K562 (cell line): ENCODE results near the gene NHSL2. TPM values are rescaled to one million over a fixed set of nuclear protein-coding genes. Genes with fewer than 3 reads are reported as not detected.

Source experiments
- ATAC-seq: fragments of 200-7000 bp; cut with Tn5 transposase; 3 replicates; pipeline ENCODE4 v1.9.1; 2020; ENCODE audit warnings: moderate library complexity
- BruUV-seq: library from RNA; stranded (reverse); fragments of 400-500 nt; replicated peaks from 2 replicates; lab custom pipeline; 2021; lab: Mats Ljungman, UMichigan
- CTCF ChIA-PET: fragments of 300-600 bp; formaldehyde crosslinking; extraction: SDS; loops from one replicate; lab custom pipeline; 2021; ENCODE audit warnings: low intra/inter-chr PET ratio; lab: Yijun Ruan, JAX
- POLR2A ChIA-PET: fragments of 300-600, 350-650 bp; sonication (Branson Sonifier 250); formaldehyde crosslinking; extraction: SDS; loops from one replicate; lab custom pipeline; 2021; ENCODE audit warnings: antibody characterized with exemption, inconsistent platforms; lab: Yijun Ruan, JAX
- DNase-seq, 4 experiments: peaks; one replicate each; pipeline versions ENCODE4 v3.0.0 to v3.0.0-alpha.2; 2011 to 2018; ENCODE audit warnings: low spot score in 3 of 4, mixed read lengths in 3 of 4; ENCODE audit errors: extremely low read depth in 1 of 4
- FAIRE-seq: peaks from 2 replicates; lab custom pipeline; 2011; peaks lifted over from hg19 to GRCh38; lab: Jason Lieb, UNC
- H2AFZ ChIP-seq: 2 replicates; pipeline ENCODE4 v1.6.0; 2011; ENCODE audit warnings: low read depth, low read length, control low read depth, inconsistent platforms
- H3K27ac ChIP-seq: fragments of 200-600 bp; 3 replicates; pipeline ENCODE4 v1.8.0; 2011; ENCODE audit warnings: low read depth, mild to moderate bottlenecking, control low read depth, inconsistent platforms, low read length, moderate library complexity, mixed read lengths; ENCODE audit errors: extremely low read depth
- H3K27me3 ChIP-seq, 2 experiments: fragments of 300-600 bp in 1 of 2; 2 replicates in 1 of 2; 3 replicates in 1 of 2; pipeline versions ENCODE4 v1.6.0 to v1.8.0; 2011; ENCODE audit warnings: inconsistent platforms in 2 of 2, low read length in 2 of 2, mild to moderate bottlenecking in 1 of 2, mixed read lengths in 1 of 2, moderate library complexity in 1 of 2; ENCODE audit not compliant: control insufficient read depth in 2 of 2, insufficient read depth in 2 of 2
- H3K36me3 ChIP-seq: fragments of 300-600 bp; 3 replicates; pipeline ENCODE4 v1.8.0; 2011; ENCODE audit warnings: mild to moderate bottlenecking, low read length, inconsistent platforms; ENCODE audit not compliant: control insufficient read depth, insufficient read depth
- H3K4me1 ChIP-seq, 2 experiments: fragments of 200-600 bp in 1 of 2; replicated peaks in 1 of 2; 2 replicates in 1 of 2; 3 replicates in 1 of 2; pipeline versions ENCODE4 v1.5.1 to v1.8.0; 2011; ENCODE audit warnings: inconsistent platforms in 2 of 2, low read length in 2 of 2, mild to moderate bottlenecking in 1 of 2, mixed read lengths in 1 of 2, moderate library complexity in 1 of 2; ENCODE audit not compliant: control insufficient read depth in 2 of 2, insufficient read depth in 2 of 2
- H3K4me2 ChIP-seq: 2 replicates; pipeline ENCODE4 v1.6.1; 2011; ENCODE audit warnings: low read length, control low read depth, inconsistent platforms, mixed read lengths; ENCODE audit not compliant: insufficient read depth
- H3K4me3 ChIP-seq: fragments of 200-600 bp; sonication (generic), shearing (Covaris generic); 2 replicates; pipeline ENCODE4 v1.5.1; 2016; ENCODE audit warnings: control low read depth, inconsistent platforms
- H3K79me2 ChIP-seq: fragments of 200-600 bp; 3 replicates; pipeline ENCODE4 v1.8.0; 2011; ENCODE audit warnings: low read length, inconsistent platforms; ENCODE audit not compliant: control insufficient read depth, insufficient read depth
- H3K9ac ChIP-seq, 2 experiments: 2 replicates each; pipeline versions ENCODE4 v1.6.0 to v1.6.1; 2011; ENCODE audit warnings: low read depth in 2 of 2, low read length in 2 of 2, control low read depth in 1 of 2, inconsistent platforms in 1 of 2, mild to moderate bottlenecking in 1 of 2, mixed read lengths in 1 of 2; ENCODE audit not compliant: insufficient read depth in 1 of 2
- H3K9me1 ChIP-seq: one replicate; pipeline ENCODE4 v1.6.0; 2011; ENCODE audit warnings: inconsistent platforms, mild to moderate bottlenecking, low read length, moderate library complexity; ENCODE audit not compliant: control insufficient read depth, insufficient read depth
- H3K9me3 ChIP-seq: replicated peaks from 2 replicates; pipeline ENCODE4 v1.5.1; 2011; ENCODE audit warnings: low read depth, low read length, inconsistent platforms; ENCODE audit not compliant: control insufficient read depth, insufficient read depth
- H4K20me1 ChIP-seq: replicated peaks from 2 replicates; pipeline ENCODE4 v1.6.1; 2011; ENCODE audit warnings: low read length, inconsistent platforms, mixed read lengths; ENCODE audit not compliant: control insufficient read depth, insufficient read depth
- CEBPB ChIP-seq: fragments of 450-650 bp; IDR thresholded peaks from 2 replicates; pipeline ENCODE4 v1.6.1; 2016; ENCODE audit warnings: missing genetic modification characterization, missing compliant biosample characterization
- CEBPG ChIP-seq, 3 experiments: fragments of 200-800 bp in 1 of 3; sonication (Bioruptor generic) in 1 of 3; sonication (generic) in 1 of 3; formaldehyde crosslinking in 1 of 3; IDR thresholded peaks in 2 of 3; conservative IDR thresholded peaks in 1 of 3; 2 replicates each; pipeline versions ENCODE4 v1.6.1 to v1.8.0; 2016 to 2022; ENCODE audit warnings: missing compliant biosample characterization in 2 of 3, missing genetic modification characterization in 2 of 3, mild to moderate bottlenecking in 1 of 3, missing genetic modification reagents in 1 of 3
- COPS2 ChIP-seq: fragments of 450-650 bp; conservative IDR thresholded peaks from 2 replicates; pipeline ENCODE4 v1.6.1; 2016; ENCODE audit warnings: mild to moderate bottlenecking, moderate library complexity
- ELF2 ChIP-seq: fragments of 250-450 bp; sonication (Bioruptor Pico); IDR thresholded peaks from 2 replicates; pipeline ENCODE4 v1.5.0; 2021; ENCODE audit warnings: mild to moderate bottlenecking
- NUFIP1 ChIP-seq: fragments of 450-650 bp; IDR thresholded peaks from 2 replicates; pipeline ENCODE4 v1.6.1; 2018; ENCODE audit not compliant: partially characterized antibody
- RBM25 ChIP-seq: fragments of 200-400 bp; formaldehyde crosslinking; IDR thresholded peaks from 2 replicates; pipeline ENCODE4 v1.6.1; 2018; ENCODE audit warnings: low read length, low read depth, moderate library complexity; ENCODE audit not compliant: severe bottlenecking
- ZBTB49 ChIP-seq: sonication (generic); formaldehyde crosslinking; IDR thresholded peaks from 2 replicates; pipeline ENCODE4 v1.8.0; 2022; ENCODE audit warnings: missing genetic modification reagents, mild to moderate bottlenecking, borderline replicate concordance
- ZNF274 ChIP-seq: IDR thresholded peaks from 2 replicates; pipeline ENCODE4 v1.6.1; 2011; ENCODE audit warnings: low read depth, mild to moderate bottlenecking, low read length, moderate library complexity, borderline replicate concordance
- ZNF384 ChIP-seq: IDR thresholded peaks from 2 replicates; pipeline ENCODE4 v1.6.1; 2012; ENCODE audit warnings: low read depth, low read length, improper control_type of control experiment
- ZNF431 ChIP-seq: sonication (generic); formaldehyde crosslinking; IDR thresholded peaks from 2 replicates; pipeline ENCODE4 v1.8.0; 2022; ENCODE audit warnings: mild to moderate bottlenecking, missing genetic modification reagents
- WGBS: fragments of 100-300 bp; shearing (Covaris generic); methylation state at CpG from one replicate; pipeline ENCODE4 v1.1.6; 2016; ENCODE audit warnings: low coverage, mixed read lengths; ENCODE audit not compliant: insufficient coverage; ENCODE audit errors: missing lambda C conversion rate; 5-methylcytosine and 5-hydroxymethylcytosine counted together
- in situ Hi-C: fragments of 300-500 bp; cut with MboI; formaldehyde crosslinking; loops from 4 replicates; pipeline ENCODE4 v1.15.0; 2018; ENCODE audit warnings: inconsistent platforms, mixed read lengths
- intact Hi-C: fragments of 100-400 bp; cut with micrococcal nuclease; formaldehyde crosslinking; loops from 2 replicates; pipeline ENCODE4 v1.14.2; 2022
- polyA plus RNA-seq, 8 experiments: library from polyadenylated mRNA; depleted of rRNA in 4 of 8; stranded (reverse) in 5 of 8; unstranded in 3 of 8; fragments of >200 nt; fragmentation: Nextera tagmentation in 2 of 8; fragmentation: Illumina TruSeq in 1 of 8; extraction: Ambion mirVana in 2 of 8; extraction: Trizol in 1 of 8; gene quantifications; 2 replicates each; pipeline versions ENCODE4 v1.2.1 to v1.2.3, GENCODE V29; 2011 to 2014; ENCODE audit warnings: inconsistent platforms in 1 of 8, missing spikeins in 1 of 8
- total RNA-seq, 7 experiments: library from RNA; depleted of rRNA in 6 of 7; stranded (reverse); fragments of >200 nt in 6 of 7; fragmentation: Illumina TruSeq in 2 of 7; extraction: Trizol in 2 of 7; gene quantifications; 2 replicates each; pipeline versions ENCODE4 v1.2.1 to v1.2.3, GENCODE V29; 2011 to 2021; ENCODE audit warnings: low replicate concordance in 1 of 7

Gene NHSL2
- total and polyA plus RNA-seq, 9 of the 15 experiments (the other 6 are each of a cell fraction or from before 2014, with no cell fraction given): 0.02 TPM; not detected in 8

GRCh38 chrX:72100824-72101351, 190.2 kb downstream of the NHSL2 start:
- intact Hi-C loops (no loop called here), in situ Hi-C loops (no loop called here)
- Histone ChIP-seq H3K4me1 (peaks cover 0 to 5% of the 10 kb centered on the region in 2 experiments; a peak in 1 of 5 replicates), H2AFZ (no peak overlapping the region), H3K36me3 (no peaks in the 10 kb centered on the region), H3K79me2 (no peaks in the 10 kb centered on the region), H3K27ac (no peak overlapping the region), H3K9me1 (no peaks in the 10 kb centered on the region), H3K4me2 (no peak overlapping the region), H3K4me3 (no peak overlapping the region), H3K27me3 (peaks cover 0 to 34% of the 10 kb centered on the region in 2 experiments; a peak in 2 of 5 replicates), H3K9ac (no peak overlapping the region), H4K20me1 (no peaks in the 10 kb centered on the region), H3K9me3 (no peaks in the 10 kb centered on the region)
- no TSS peak for BruUV-seq
- CTCF ChIA-PET: no interaction called here
- ATAC-seq: peak; percentile 42; the same call in 2 of the 3 replicates
- TF ChIP-seq ZNF384: 0 out of 2 replicates have a peak, but pooled peaks have one; percentile 33
- no peak for TF ChIP-seq CEBPG (CRISPR knock-in tag; IDR thresholded peaks at IDR 0.05)
- TF ChIP-seq CEBPG (tag; conservative IDR thresholded peaks at IDR 0.05 in 1 of 2, IDR thresholded peaks at IDR 0.05 in 1 of 2): peak in 1 of 2 experiments; percentile 36; a peak in 1 of 4 replicates
- no peak for TF ChIP-seq COPS2
- peak; percentile 71 for TF ChIP-seq CEBPB (tag)
- DNase-seq: no peak
- FAIRE-seq: no peak
- WGBS: 2% methylated on average over 8 of the region's 9 CpGs
- POLR2A ChIA-PET: no interaction called here

- no peak overlapping the region for H2AFZ ChIP-seq
- ChIA-PET CTCF (no interaction called here), POLR2A (interaction anchor here (0.5 to 0.9 kb wide), 2 partner anchors 10 to 60 kb away, joined by 3 to 4 read pairs; no protein-coding TSS in a partner anchor)
- no peak for FAIRE-seq
- in situ Hi-C loops (no loop called here), intact Hi-C loops (no loop called here)
- peaks cover 0 to 5% of the 10 kb centered on the region in 2 experiments; a peak in 1 of 5 replicates for H3K4me1 ChIP-seq
- H3K9ac ChIP-seq: no peak overlapping the region
- no peak overlapping the region for H3K27ac ChIP-seq
- TF ChIP-seq RBM25 (no peak), ZNF431 (CRISPR knock-in tag) (no peak), ELF2 (CRISPR knock-in tag) (no peak), NUFIP1 (no peak), ZNF274 (no peak), ZBTB49 (CRISPR knock-in tag) (no peak)
- ATAC-seq: no peak
- DNase-seq: no peak
- no peaks in the 10 kb centered on the region for H3K9me1 ChIP-seq
- BruUV-seq: no TSS peak
- 6% methylated on average over 3 of the region's 4 CpGs for WGBS
- no peaks in the 10 kb centered on the region for H3K79me2 ChIP-seq
- no peaks in the 10 kb centered on the region for H3K9me3 ChIP-seq
- H3K36me3 ChIP-seq: no peaks in the 10 kb centered on the region
- H3K4me3 ChIP-seq: no peak overlapping the region
- H3K4me2 ChIP-seq: no peak overlapping the region
- no peaks in the 10 kb centered on the region for H4K20me1 ChIP-seq
- peaks cover 0 to 34% of the 10 kb centered on the region in 2 experiments; a peak in 2 of 5 replicates for H3K27me3 ChIP-seq
Measured at GRCh38 chrX:72101597-72102037, 191.0 kb downstream of the NHSL2 start.
